ENCODE measurements around the gene ATP2B1. TPM values are rescaled to one million over a fixed set of nuclear protein-coding genes. Genes with fewer than 3 reads are reported as not detected.

Gene ATP2B1
- total RNA-seq, 2 donors from 2014 or later: 14.5 to 18.2 TPM

DNA sequence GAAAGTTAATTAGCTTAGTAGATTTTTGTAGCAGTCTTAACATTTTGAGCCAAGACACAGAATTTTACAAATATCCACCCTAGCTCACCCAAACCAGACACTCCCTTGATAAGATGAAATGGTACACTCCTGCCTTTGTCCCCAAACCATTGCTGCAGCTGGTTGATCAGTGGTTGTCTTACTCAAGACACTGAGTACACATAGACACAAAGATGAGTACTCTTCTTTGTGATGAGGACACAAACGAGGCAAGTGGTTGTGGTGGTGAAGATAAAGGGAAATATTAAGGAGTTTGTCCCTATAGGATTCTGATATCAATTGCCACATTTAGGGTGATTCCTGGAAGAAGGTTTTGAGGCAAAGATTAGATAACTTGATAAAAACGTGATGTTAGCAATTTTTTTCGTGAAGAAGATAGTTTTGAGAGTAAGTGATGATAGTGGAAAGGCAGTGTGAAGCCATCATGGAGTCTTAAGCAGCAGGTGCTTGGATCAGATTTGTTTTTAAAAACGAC is 21.4 kb upstream of the ATP2B1 start:
- ATAC-seq (no peak), DNase-seq (ENCODE audit: low spot score in 2 of 2) (no peak)
- Mint-ChIP-seq H3K9me3 (no peaks in the 10 kb centered on the region), H3K27ac (no peak overlapping the region), H3K36me3 (peaks cover 0 to 11% of the 10 kb centered on the region in 2 donors)

GRCh38 chr12:89723276-89723675 is 14.6 kb upstream of the ATP2B1 start:
- no peak overlapping the region for H3K27ac Mint-ChIP-seq
- no peaks in the 10 kb centered on the region for H3K36me3 Mint-ChIP-seq
- DNase-seq (ENCODE audit: low spot score in 2 of 2) (no peak), ATAC-seq (no peak)
- no peaks in the 10 kb centered on the region for H3K9me3 Mint-ChIP-seq

DNA sequence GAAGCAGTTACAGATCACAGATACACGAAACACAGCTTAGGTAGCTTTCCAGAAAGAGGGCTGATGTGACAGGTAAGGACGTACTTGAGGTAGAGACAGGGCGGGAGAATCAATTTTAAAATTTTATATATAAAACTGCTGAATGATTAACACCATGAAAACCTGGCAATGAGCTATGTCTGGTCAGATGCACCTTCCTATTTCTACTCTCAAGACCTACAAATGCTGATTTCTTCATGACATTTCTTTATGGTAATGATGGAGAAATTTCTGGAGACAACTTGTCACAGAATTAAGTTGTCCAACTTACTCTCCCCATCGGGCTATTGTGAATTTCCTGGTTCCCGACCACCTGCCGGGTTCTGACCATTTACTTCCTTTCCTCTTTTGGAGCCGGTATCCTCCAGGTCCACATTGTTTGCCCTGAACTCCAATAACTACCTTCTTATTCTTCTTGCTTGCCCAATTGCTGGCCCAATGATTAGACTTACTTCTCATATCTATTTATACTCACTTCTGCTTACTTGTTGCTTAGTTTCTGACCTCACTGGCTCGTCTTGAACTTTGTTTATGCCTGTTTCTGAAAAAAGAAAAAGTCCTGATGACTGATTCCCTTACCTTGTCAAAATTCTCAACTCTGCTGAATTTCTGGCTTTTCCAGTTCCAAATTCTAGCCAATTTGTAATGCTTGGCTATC is 12.8 kb upstream of the ATP2B1 start:
- no peak for DNase-seq (ENCODE audit: low spot score in 2 of 2)
- ATAC-seq: no peak
- peaks cover 0 to 9% of the 10 kb centered on the region in 2 donors for H3K9me3 Mint-ChIP-seq
- no peak overlapping the region for H3K27ac Mint-ChIP-seq
- peaks cover 0 to 6% of the 10 kb centered on the region in 2 donors for H3K36me3 Mint-ChIP-seq

DNA sequence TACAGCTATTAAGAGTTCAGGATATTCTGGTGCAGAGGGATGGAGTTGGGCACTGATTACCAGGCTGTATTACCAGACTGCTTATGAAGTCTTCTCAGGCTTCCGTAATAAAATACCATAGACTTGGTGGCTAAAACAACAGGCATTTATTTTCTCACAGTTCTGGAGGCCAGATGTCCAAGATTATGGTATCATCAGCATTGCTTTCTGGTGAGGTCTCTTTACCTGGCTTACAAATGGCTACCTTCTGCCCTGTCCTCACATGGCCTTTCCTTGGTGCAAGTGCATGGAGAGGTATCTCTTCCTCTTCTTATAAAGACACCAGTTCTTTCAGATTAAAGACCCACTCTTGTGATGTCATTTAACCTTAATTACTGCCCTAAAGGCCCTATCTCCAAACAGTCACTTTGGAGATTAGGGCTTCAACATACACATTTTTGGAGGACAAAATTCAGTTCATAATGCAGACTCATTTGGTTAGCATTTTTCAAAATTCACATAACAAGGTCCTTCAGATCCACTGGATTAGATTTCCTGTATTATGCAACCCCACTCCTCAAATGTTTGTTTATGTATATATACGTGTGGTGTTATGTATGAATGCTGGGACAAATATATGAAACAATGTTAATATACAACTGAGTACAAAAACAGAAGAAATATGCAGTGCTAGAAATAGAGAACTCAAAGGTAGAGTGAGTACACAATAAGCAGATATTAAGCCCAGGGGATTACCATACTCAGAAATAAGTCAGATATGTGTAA is 9.3 kb upstream of the ATP2B1 start:
- no peak for DNase-seq (ENCODE audit: low spot score in 2 of 2)
- no peak for ATAC-seq
- peaks cover 8 to 18% of the 10 kb centered on the region in 2 donors for H3K36me3 Mint-ChIP-seq
- peaks cover 11 to 27% of the 10 kb centered on the region in 2 donors for H3K9me3 Mint-ChIP-seq
- H3K27ac Mint-ChIP-seq: no peak overlapping the region

- Mint-ChIP-seq H3K27ac (no peak overlapping the region), H3K36me3 (peaks cover 11 to 22% of the 10 kb centered on the region in 2 donors), H3K9me3 (peaks cover 11 to 27% of the 10 kb centered on the region in 2 donors)
- DNase-seq (ENCODE audit: low spot score in 2 of 2): no peak
- no peak for ATAC-seq
These were observed 4.1 kb upstream of the ATP2B1 start for GRCh38 chr12:89712706-89713105.

DNA sequence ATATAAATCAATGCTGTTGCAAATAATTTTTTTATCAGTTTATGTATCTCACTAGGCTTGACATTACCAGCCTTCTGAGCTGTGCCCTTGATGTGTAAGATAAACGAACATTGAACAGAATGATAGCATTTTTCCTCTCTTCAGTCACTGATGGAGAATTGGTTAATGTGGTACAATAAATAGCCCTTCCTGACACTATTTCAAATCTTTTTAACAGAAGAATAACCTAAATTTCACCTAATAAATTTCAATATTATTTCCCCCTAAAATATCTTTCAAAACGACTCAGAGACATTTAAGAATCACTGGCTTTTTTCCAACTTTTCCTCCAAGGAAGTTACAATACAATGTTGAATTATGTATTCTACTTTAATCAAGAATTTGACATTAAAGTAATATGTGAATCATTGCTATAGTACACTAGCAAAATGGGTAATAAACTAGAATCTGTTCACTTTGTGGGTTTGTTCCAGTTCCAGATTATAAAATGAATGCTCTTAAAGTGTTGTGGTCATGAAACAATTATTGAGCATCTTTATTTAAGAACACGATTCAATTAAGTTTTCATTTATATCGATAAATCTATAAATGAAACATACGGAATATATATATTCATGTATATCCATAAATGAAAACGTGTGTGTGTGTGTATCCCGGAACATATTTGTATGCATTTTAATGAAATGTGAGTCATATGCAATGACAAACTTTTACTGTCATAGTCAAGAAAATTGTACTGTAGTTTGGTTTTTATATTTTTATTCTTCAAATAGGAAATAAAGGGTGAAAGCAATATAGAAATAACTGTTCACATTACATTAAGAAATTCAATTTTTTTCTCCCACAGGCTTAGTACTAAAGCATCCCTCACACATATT is 2.5 kb upstream of the ATP2B1 start:
- ATAC-seq: no peak
- peaks cover 15 to 17% of the 10 kb centered on the region in 2 donors for H3K36me3 Mint-ChIP-seq

GRCh38 chr12:89709995-89710872 is 1.6 kb upstream of the ATP2B1 start:
- peak overlapping the region; percentile 87 to 96 for H3K27ac Mint-ChIP-seq
- H3K36me3 Mint-ChIP-seq: peaks cover 11 to 12% of the 10 kb centered on the region in 2 donors
- ATAC-seq (no peak), DNase-seq (ENCODE audit: low spot score in 2 of 2) (no peak)
- H3K9me3 Mint-ChIP-seq: peaks cover 8 to 14% of the 10 kb centered on the region in 2 donors

More for the DNA sequence above, 2.5 kb upstream of the ATP2B1 start:
- Mint-ChIP-seq H3K27ac (peak overlapping the region; percentile 87 to 96), H3K9me3 (peaks cover 11 to 18% of the 10 kb centered on the region in 2 donors)
- no peak for DNase-seq (ENCODE audit: low spot score in 2 of 2)

DNA sequence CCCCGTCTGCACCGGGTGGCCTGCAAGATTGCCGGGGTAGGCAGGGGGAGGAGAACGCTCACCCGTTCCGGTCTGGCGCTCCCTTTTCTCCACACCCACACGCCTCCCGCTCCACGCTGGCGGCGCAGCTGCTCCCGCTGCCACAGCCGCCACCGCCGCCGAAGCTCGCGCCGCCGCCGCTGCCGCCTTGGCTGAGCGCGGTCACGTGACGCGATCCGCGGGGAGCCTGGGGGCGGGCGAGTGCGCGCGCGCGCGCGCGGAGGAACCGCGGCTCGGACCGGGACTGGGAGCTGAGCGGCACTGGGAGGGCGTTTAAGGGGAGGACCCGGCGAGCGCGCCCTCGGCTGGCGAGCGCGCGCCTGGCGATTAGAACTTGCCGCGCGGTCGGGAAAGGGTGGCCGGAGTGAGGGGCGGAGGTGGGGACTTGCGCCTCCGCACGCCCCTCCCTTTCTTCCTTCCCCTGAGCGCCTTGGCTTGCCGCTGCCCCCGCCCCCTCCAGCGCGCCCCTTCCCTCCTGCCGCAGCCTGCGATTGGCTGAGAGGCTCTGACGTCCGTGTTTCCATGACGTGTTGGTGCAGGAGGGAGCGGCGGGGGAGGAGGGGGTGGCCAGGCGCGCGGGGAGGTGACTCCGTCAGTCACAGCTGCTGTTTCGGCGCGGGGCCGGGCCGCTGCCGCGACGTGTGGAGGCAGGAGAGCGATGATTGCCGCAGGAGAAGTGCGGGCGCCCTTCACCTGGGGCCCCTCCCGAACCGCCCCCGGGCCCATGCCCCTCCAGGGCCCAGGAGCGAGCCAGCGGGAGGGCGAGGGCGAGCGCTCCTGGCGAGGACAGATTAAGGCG is 738 bp upstream of the ATP2B1 start:
- DNase-seq (ENCODE audit: low spot score in 2 of 2): peak; percentile 90 to 97
- ATAC-seq: peak; percentile 79 to 82
- peak overlapping the region; percentile 87 to 96 for H3K27ac Mint-ChIP-seq
- H3K36me3 Mint-ChIP-seq: peaks cover 6 to 7% of the 10 kb centered on the region in 2 donors
- H3K9me3 Mint-ChIP-seq: peaks cover 3 to 8% of the 10 kb centered on the region in 2 donors

- H3K36me3 Mint-ChIP-seq: peaks cover 6 to 7% of the 10 kb centered on the region in 2 donors
- DNase-seq (ENCODE audit: low spot score in 2 of 2): peak; percentile 45 to 74
- ATAC-seq: no peak
- no peaks in the 10 kb centered on the region for H3K9me3 Mint-ChIP-seq
- peak overlapping the region; percentile 95 to 98 for H3K27ac Mint-ChIP-seq
These were observed 704 bp downstream of the ATP2B1 start for GRCh38 chr12:89707703-89708564.

DNA sequence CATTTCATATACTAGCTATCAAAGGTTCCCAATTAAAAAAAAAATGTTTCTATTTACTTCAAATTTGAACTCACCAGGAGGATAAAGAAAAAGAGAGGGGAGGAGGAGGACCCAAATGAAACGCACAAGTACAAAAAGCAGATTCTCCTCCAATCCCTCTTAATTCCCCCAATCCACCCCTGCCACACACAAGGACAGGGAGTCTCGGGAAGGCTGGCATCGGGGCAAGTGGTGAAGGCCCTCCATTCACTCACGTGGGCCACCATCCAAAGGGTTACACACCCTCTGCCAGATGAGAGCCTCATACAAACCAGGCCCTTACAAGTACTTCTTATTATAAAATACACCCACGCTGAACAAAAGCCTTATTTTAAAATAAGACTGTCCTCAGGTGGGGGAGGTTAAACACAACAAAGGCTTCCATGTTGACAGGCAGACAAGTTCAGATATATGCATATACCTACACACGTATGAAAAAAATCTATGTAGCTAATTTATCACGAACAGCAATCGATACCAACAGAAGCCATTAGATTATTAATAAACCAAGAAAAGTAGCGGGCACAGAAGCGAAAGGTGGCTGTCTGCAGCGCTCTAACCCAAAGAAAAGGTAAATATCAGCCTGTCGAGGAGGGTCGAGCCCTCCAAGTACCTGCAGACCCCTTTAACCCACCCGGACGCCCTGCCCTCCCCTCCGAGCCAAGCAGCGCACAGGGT is 1.5 kb downstream of the ATP2B1 start:
- DNase-seq (ENCODE audit: low spot score in 2 of 2) (no peak), ATAC-seq (no peak)
- Mint-ChIP-seq H3K27ac (peak overlapping the region; percentile 95 to 98), H3K36me3 (peaks cover 6 to 7% of the 10 kb centered on the region in 2 donors), H3K9me3 (no peaks in the 10 kb centered on the region)

DNA sequence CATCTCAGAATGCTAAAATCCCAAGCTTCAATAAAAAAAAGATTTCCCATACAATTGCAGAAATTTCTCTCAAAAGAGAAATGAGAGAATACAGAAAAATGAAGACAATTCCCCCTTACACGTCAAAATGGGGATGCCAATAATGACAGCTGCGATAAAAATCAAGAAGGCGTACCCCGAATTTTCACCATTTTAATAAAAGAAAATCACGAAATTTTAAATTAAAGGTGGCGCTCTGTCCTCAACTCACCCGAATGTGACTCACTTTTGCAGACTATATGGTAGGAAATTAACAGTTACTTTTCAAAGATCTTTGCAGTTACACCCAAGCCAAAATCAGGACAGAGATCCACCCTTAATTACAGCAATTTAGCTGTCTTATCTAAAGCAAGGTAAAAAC is 2.1 kb downstream of the ATP2B1 start:
- Mint-ChIP-seq H3K27ac (peak overlapping the region in 1 of 2 donors; percentile 95), H3K9me3 (no peaks in the 10 kb centered on the region), H3K36me3 (peaks cover 6 to 7% of the 10 kb centered on the region in 2 donors)
- DNase-seq (ENCODE audit: low spot score in 2 of 2): no peak
- ATAC-seq: no peak

GRCh38 chr12:89704457-89704856 is 4.2 kb downstream of the ATP2B1 start:
- Mint-ChIP-seq H3K36me3 (peaks cover 6 to 7% of the 10 kb centered on the region in 2 donors), H3K9me3 (no peaks in the 10 kb centered on the region), H3K27ac (no peak overlapping the region)
- ATAC-seq (no peak), DNase-seq (ENCODE audit: low spot score in 2 of 2) (no peak)

DNA sequence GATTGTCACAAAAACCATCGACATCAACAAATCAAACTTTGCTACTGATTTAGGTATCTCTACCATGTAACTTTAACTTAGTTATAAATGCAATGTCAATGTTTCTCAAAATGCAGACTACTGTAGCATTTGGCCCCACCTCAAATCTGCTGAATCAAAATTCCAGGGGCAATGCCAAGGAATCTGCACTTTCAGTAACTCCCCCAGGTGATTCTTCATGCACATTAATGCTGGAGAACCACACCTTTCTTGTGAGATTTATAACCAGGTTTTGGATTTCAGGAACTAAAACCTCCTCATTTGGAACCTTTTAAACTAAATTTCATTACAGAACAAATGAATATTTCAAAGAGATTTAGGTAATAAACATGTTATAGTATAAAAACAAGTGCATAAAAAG is 4.9 kb downstream of the ATP2B1 start:
- no peak for ATAC-seq
- Mint-ChIP-seq H3K27ac (no peak overlapping the region), H3K9me3 (no peaks in the 10 kb centered on the region), H3K36me3 (peaks cover 6 to 7% of the 10 kb centered on the region in 2 donors)
- no peak for DNase-seq (ENCODE audit: low spot score in 2 of 2)

DNA sequence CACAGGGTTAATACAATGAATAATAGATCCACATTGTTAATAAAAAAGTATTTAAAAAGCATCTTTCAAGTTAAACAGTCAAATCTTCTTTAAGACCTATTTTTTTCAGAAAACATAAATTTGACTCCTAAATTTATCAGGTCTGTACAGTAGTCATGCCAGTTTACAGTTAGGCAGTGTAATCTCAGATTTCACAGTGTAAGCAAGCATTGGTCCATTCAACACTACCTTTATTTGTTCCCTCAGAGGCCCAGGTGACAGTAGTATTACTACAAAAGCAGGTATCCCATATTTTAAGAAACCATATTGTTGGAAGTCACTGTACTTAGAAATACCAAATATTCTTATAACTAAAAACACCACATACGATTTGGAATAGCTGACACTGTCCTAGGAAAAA is 6.1 kb downstream of the ATP2B1 start:
- Mint-ChIP-seq H3K36me3 (peaks cover under 1 to 2% of the 10 kb centered on the region in 2 donors), H3K9me3 (no peaks in the 10 kb centered on the region), H3K27ac (no peak overlapping the region)
- DNase-seq (ENCODE audit: low spot score in 2 of 2) (no peak), ATAC-seq (no peak)

All from activated naive CD4-positive, alpha-beta T cell treated with anti-CD3 and anti-CD28 coated beads, Interleukin-2, amount 50 U/mL, for 72 hours (primary cell).